ENCODE data around the gene NFE2L3.
A peak's percentile ranks its signal among the peaks of the same experiment; 100 is the strongest.
"Not testable (repeated sequence)": the region's sequence is repeated elsewhere in the genome, so short reads cannot be mapped to it uniquely, and the experiment has no call there.

The NFE2L3 gene

GRCh38 chr7:26191233-26191973, 39.4 kb downstream of the NFE2L3 start:
- Mint-ChIP-seq H3K36me3 (peaks cover 45% of the 10 kb centered on the region), H3K4me3 (no peak overlapping the region), H3K27ac (peak overlapping the region; percentile 77), H3K4me1 (peaks cover 55% of the 10 kb centered on the region), H3K27me3 (no peaks in the 10 kb centered on the region), H3K9me3 (no peaks in the 10 kb centered on the region)
- no peak for ATAC-seq (ENCODE audit: low read depth)
- DNase-seq (ENCODE audit: low spot score in 2 of 2) = no peak

GRCh38 chr7:26191974-26192479, 40.0 kb downstream of the NFE2L3 start:
- Mint-ChIP-seq H3K9me3 (no peaks in the 10 kb centered on the region), H3K4me1 (peaks cover 57% of the 10 kb centered on the region), H3K36me3 (peaks cover 48% of the 10 kb centered on the region), H3K27me3 (no peaks in the 10 kb centered on the region), H3K27ac (peak overlapping the region; percentile 82), H3K4me3 (peak overlapping the region; percentile 46)
- no peak for ATAC-seq (ENCODE audit: low read depth)
- no peak for DNase-seq (ENCODE audit: low spot score in 2 of 2)

- Mint-ChIP-seq H3K36me3 (peaks cover 52% of the 10 kb centered on the region), H3K4me3 (peak overlapping the region; percentile 61), H3K27ac (peak overlapping the region; percentile 82), H3K4me1 (peaks cover 57% of the 10 kb centered on the region), H3K9me3 (no peaks in the 10 kb centered on the region), H3K27me3 (no peaks in the 10 kb centered on the region)
- no peak for DNase-seq (ENCODE audit: low spot score in 2 of 2)
- ATAC-seq (ENCODE audit: low read depth) = peak; percentile 38
Measured at GRCh38 chr7:26192485-26193087, 40.6 kb downstream of the NFE2L3 start.

GRCh38 chr7:26193432-26194207, 41.6 kb downstream of the NFE2L3 start:
- Mint-ChIP-seq H3K27ac (peak overlapping the region; percentile 82), H3K27me3 (no peaks in the 10 kb centered on the region), H3K36me3 (peaks cover 53% of the 10 kb centered on the region), H3K4me3 (peak overlapping the region; percentile 61), H3K4me1 (peaks cover 54% of the 10 kb centered on the region), H3K9me3 (no peaks in the 10 kb centered on the region)
- no peak for DNase-seq (ENCODE audit: low spot score in 2 of 2)
- peak; percentile 26 for ATAC-seq (ENCODE audit: low read depth)

- peaks cover 59% of the 10 kb centered on the region for H3K36me3 Mint-ChIP-seq
- H3K9me3 Mint-ChIP-seq; DNase-seq (ENCODE audit: low spot score in 2 of 2); ATAC-seq (ENCODE audit: low read depth); H3K27me3 Mint-ChIP-seq: not testable (repeated sequence)
- H3K4me3 Mint-ChIP-seq = peak overlapping the region; percentile 39
- H3K27ac Mint-ChIP-seq = peak overlapping the region; percentile 82
- H3K4me1 Mint-ChIP-seq = peaks cover 50% of the 10 kb centered on the region
Measured at GRCh38 chr7:26194764-26195163, 42.8 kb downstream of the NFE2L3 start.

- H3K4me3 Mint-ChIP-seq = peak overlapping the region; percentile 39
- H3K27me3 Mint-ChIP-seq = no peaks in the 10 kb centered on the region
- DNase-seq (ENCODE audit: low spot score in 2 of 2) = no peak
- H3K4me1 Mint-ChIP-seq = peaks cover 50% of the 10 kb centered on the region
- H3K9me3 Mint-ChIP-seq = no peaks in the 10 kb centered on the region
- peaks cover 60% of the 10 kb centered on the region for H3K36me3 Mint-ChIP-seq
- no peak for ATAC-seq (ENCODE audit: low read depth)
- no peak overlapping the region for H3K27ac Mint-ChIP-seq
Measured at GRCh38 chr7:26195182-26195581, 43.2 kb downstream of the NFE2L3 start.

- H3K4me3 Mint-ChIP-seq = peak overlapping the region; percentile 78
- ATAC-seq (ENCODE audit: low read depth) = no peak
- no peak for DNase-seq (ENCODE audit: low spot score in 2 of 2)
- peaks cover 56% of the 10 kb centered on the region for H3K36me3 Mint-ChIP-seq
- H3K27me3 Mint-ChIP-seq = no peaks in the 10 kb centered on the region
- H3K9me3 Mint-ChIP-seq = no peaks in the 10 kb centered on the region
- H3K27ac Mint-ChIP-seq = peak overlapping the region; percentile 73
- H3K4me1 Mint-ChIP-seq = peaks cover 46% of the 10 kb centered on the region
Measured at GRCh38 chr7:26195867-26196657, 44.1 kb downstream of the NFE2L3 start.

GRCh38 chr7:26197153-26198115, 45.4 kb downstream of the NFE2L3 start:
- Mint-ChIP-seq H3K36me3 (peaks cover 50% of the 10 kb centered on the region), H3K4me3 (peak overlapping the region; percentile 100), H3K27me3 (no peaks in the 10 kb centered on the region), H3K27ac (peak overlapping the region; percentile 99), H3K9me3 (no peaks in the 10 kb centered on the region), H3K4me1 (peaks cover 40% of the 10 kb centered on the region)
- DNase-seq (ENCODE audit: low spot score in 2 of 2) = no peak
- ATAC-seq (ENCODE audit: low read depth) = peak; percentile 15

GRCh38 chr7:26198133-26198780, 46.3 kb downstream of the NFE2L3 start:
- Mint-ChIP-seq H3K27me3 (no peaks in the 10 kb centered on the region), H3K4me1 (peaks cover 37% of the 10 kb centered on the region), H3K27ac (peak overlapping the region; percentile 99), H3K4me3 (peak overlapping the region; percentile 100), H3K9me3 (no peaks in the 10 kb centered on the region), H3K36me3 (peaks cover 44% of the 10 kb centered on the region)
- no peak for ATAC-seq (ENCODE audit: low read depth)
- peak in 1 of 2 donors; percentile 41 for DNase-seq (ENCODE audit: low spot score in 2 of 2)

GRCh38 chr7:26198781-26199169, 46.8 kb downstream of the NFE2L3 start:
- H3K4me3 Mint-ChIP-seq = peak overlapping the region; percentile 100
- DNase-seq (ENCODE audit: low spot score in 2 of 2) = no peak
- no peak for ATAC-seq (ENCODE audit: low read depth)
- H3K27me3 Mint-ChIP-seq = no peaks in the 10 kb centered on the region
- no peaks in the 10 kb centered on the region for H3K9me3 Mint-ChIP-seq
- peaks cover 33% of the 10 kb centered on the region for H3K4me1 Mint-ChIP-seq
- H3K27ac Mint-ChIP-seq = peak overlapping the region; percentile 99
- H3K36me3 Mint-ChIP-seq = peaks cover 39% of the 10 kb centered on the region

- peak overlapping the region; percentile 100 for H3K4me3 Mint-ChIP-seq
- peak overlapping the region; percentile 99 for H3K27ac Mint-ChIP-seq
- H3K36me3 Mint-ChIP-seq = peaks cover 35% of the 10 kb centered on the region
- DNase-seq (ENCODE audit: low spot score in 2 of 2) (peak; percentile 56 to 69), ATAC-seq (ENCODE audit: low read depth) (no peak)
- peaks cover 30% of the 10 kb centered on the region for H3K4me1 Mint-ChIP-seq
- H3K27me3 Mint-ChIP-seq = no peaks in the 10 kb centered on the region
- H3K9me3 Mint-ChIP-seq = no peaks in the 10 kb centered on the region
Measured at GRCh38 chr7:26199301-26200037, 47.5 kb downstream of the NFE2L3 start.

GRCh38 chr7:26200038-26200443, 48.0 kb downstream of the NFE2L3 start:
- DNase-seq (ENCODE audit: low spot score in 2 of 2) = peak; percentile 79 to 85
- H3K4me3 Mint-ChIP-seq = peak overlapping the region; percentile 100
- peaks cover 35% of the 10 kb centered on the region for H3K36me3 Mint-ChIP-seq
- peak overlapping the region; percentile 99 for H3K27ac Mint-ChIP-seq
- H3K9me3 Mint-ChIP-seq = no peaks in the 10 kb centered on the region
- H3K4me1 Mint-ChIP-seq = peaks cover 32% of the 10 kb centered on the region
- ATAC-seq (ENCODE audit: low read depth) = peak; percentile 16
- no peaks in the 10 kb centered on the region for H3K27me3 Mint-ChIP-seq
